Coronary artery (tissue), 2 donors: ENCODE measurements around the gene TTF2.
A peak's percentile ranks its signal among the peaks of the same experiment; 100 is the strongest.

Experiments
- DNase-seq: peaks from one replicate; pipeline ENCODE4 v3.0.0-alpha.2; 2017; ENCODE audit warnings: low spot score
- H3K27ac ChIP-seq, 2 donors: fragments of 200-600 bp; sonication (generic); one replicate each; pipeline ENCODE4 v1.5.1; 2016 to 2019
- H3K4me3 ChIP-seq: fragments of 200-600 bp; sonication (generic); 2 replicates; pipeline ENCODE4 v1.5.1; 2016; ENCODE audit warnings: mild to moderate bottlenecking, moderate library complexity
- CTCF ChIP-seq: fragments of 200-600 bp; sonication (generic); IDR thresholded peaks from one replicate; pipeline ENCODE4 v1.5.1; 2019; ENCODE audit warnings: antibody characterized with exemption

TTF2 gene

GRCh38 chr1:117059678-117060440 is at the start of gene TTF2:
TTF2 (plus strand) TSS chr1:117060326; CDS start chr1:117060347, 21 bp downstream.
- H3K4me3 ChIP-seq: peak within 1 kb of the TSS; percentile 70
- peak within 1 kb of the TSS; percentile 40 to 46 for H3K27ac ChIP-seq
- DNase-seq: peak; percentile 96
- TF ChIP-seq CTCF: no peak

DNA sequence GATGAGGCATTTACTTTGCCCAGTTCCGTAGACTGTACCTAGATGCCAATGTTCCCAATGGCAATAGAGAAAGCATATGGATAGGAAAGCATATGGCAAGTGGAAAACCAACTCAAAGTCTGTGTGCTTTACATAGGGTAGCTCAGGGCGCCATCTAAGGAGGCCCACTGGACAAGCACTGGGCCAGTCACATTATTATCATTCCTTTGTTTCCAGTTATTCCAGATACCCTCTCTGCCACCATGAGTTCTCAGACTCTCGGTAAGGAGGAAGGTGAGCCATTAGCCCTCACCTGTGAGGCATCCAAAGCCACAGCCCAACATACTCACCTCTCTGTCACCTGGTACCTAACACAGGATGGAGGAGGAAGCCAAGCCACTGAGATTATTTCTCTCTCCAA is 48.8 kb upstream of the TTF2 start:
- Histone ChIP-seq H3K4me3 (no peak overlapping the region), H3K27ac (no peak overlapping the region)
- DNase-seq: no peak
- TF ChIP-seq CTCF: no peak

- Histone ChIP-seq H3K4me3 (no peak overlapping the region), H3K27ac (no peak overlapping the region)
- DNase-seq: no peak
- TF ChIP-seq CTCF: no peak
Measured at GRCh38 chr1:117013309-117013858, 46.7 kb upstream of the TTF2 start.

- no peak for DNase-seq
- Histone ChIP-seq H3K4me3 (no peak overlapping the region), H3K27ac (no peak overlapping the region)
- TF ChIP-seq CTCF: no peak
Measured at GRCh38 chr1:117014209-117014608, 45.9 kb upstream of the TTF2 start.

GRCh38 chr1:117015724-117016123 is 44.4 kb upstream of the TTF2 start:
- no peak overlapping the region for H3K4me3 ChIP-seq
- TF ChIP-seq CTCF: no peak
- H3K27ac ChIP-seq: no peak overlapping the region
- no peak for DNase-seq

DNA sequence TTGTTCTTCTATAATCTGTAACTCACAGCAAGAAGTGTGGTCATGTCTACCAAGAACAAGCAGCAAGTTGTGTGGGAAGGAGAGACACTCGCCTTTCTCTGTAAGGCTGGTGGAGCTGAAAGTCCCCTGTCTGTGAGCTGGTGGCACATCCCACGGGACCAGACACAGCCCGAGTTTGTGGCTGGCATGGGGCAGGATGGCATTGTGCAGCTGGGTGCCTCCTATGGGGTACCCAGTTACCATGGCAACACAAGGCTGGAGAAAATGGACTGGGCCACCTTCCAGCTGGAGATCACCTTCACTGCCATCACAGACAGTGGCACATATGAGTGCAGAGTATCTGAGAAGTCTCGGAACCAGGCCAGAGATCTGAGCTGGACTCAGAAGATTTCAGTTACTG is 43.1 kb upstream of the TTF2 start:
- H3K27ac ChIP-seq: no peak overlapping the region
- H3K4me3 ChIP-seq: no peak overlapping the region
- no peak for DNase-seq
- TF ChIP-seq CTCF: no peak

DNA sequence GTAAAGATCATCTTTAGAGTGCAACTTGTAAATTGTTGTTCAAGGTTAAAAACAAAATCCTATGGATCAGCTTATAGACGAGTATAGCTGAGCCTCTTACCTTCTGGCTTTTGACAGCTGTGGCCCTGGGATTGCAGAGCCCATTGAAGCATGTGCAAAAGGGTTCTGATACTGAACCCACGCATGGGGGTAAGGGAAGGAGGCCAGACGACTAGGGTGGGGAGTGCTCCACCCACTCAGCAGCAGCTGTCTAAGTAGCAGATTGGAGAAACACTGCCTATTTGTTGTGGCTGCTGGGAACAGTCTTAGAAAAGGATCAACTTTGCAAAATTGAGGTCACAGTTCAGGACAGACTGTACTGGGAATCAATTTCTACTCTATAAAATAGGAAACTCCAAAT is 42.5 kb upstream of the TTF2 start:
- no peak overlapping the region for H3K27ac ChIP-seq
- no peak overlapping the region for H3K4me3 ChIP-seq
- DNase-seq: no peak
- no peak for TF ChIP-seq CTCF
